ENCODE data around the gene TRAK2.

DNA sequence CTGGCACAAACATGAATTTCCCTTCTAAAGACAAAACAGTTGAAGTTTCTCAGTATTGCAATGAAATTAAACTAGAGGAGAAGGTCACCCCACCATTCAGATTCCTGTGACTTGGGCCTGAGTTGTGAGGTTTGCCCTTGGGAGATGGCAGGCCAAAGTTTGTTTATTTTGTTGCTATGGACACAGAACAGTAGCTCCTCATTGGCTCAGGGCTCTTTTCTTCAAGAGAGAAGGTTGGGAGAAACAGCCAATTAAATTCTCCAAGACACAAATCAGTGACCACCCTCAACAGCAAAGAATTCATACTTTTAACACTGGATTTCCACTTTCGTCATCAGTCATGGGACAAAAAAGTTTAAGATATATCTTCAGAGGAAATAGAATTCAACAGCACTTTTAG is 94.0 kb downstream of the TRAK2 start, which contains the start of gene FLACC1:
- TF ChIP-seq, protein P1, sequence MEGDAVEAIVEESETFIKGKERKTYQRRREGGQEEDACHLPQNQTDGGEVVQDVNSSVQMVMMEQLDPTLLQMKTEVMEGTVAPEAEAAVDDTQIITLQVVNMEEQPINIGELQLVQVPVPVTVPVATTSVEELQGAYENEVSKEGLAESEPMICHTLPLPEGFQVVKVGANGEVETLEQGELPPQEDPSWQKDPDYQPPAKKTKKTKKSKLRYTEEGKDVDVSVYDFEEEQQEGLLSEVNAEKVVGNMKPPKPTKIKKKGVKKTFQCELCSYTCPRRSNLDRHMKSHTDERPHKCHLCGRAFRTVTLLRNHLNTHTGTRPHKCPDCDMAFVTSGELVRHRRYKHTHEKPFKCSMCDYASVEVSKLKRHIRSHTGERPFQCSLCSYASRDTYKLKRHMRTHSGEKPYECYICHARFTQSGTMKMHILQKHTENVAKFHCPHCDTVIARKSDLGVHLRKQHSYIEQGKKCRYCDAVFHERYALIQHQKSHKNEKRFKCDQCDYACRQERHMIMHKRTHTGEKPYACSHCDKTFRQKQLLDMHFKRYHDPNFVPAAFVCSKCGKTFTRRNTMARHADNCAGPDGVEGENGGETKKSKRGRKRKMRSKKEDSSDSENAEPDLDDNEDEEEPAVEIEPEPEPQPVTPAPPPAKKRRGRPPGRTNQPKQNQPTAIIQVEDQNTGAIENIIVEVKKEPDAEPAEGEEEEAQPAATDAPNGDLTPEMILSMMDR (IDR thresholded peaks at IDR 0.05 in 8 of 11, conservative IDR thresholded peaks at IDR 0.05 in 3 of 11) = no peak
- TF ChIP-seq POLR2A (IDR thresholded peaks at IDR 0.05) (no peak), POLR2AphosphoS5 (IDR thresholded peaks at IDR 0.05) (no peak)
